GM12878 (cell line): ENCODE measurements around the gene DOCK1. TPM values are rescaled to one million over a fixed set of nuclear protein-coding genes. Genes with fewer than 3 reads are reported as not detected.

ENCODE experiments used
- ATAC-seq: fragments of 200-7000 bp; cut with Tn5 transposase; 3 replicates; pipeline ENCODE4 v1.9.1; 2020; ENCODE audit warnings: mild to moderate bottlenecking, moderate library complexity
- BruUV-seq: library from RNA; stranded (reverse); fragments of 400-500 nt; replicated peaks from 2 replicates; lab custom pipeline; 2021; lab: Mats Ljungman, UMichigan
- CTCF ChIA-PET: fragments of 300-600 bp; sonication (Branson Sonifier 250); formaldehyde crosslinking; extraction: SDS; loops from one replicate; lab custom pipeline; 2021; ENCODE audit warnings: inconsistent platforms; lab: Yijun Ruan, JAX
- POLR2A ChIA-PET: fragments of 350-600 bp; formaldehyde crosslinking; extraction: SDS; loops from one replicate; lab custom pipeline; 2021; ENCODE audit warnings: inconsistent platforms; lab: Charles Lee
- RAD21 ChIA-PET: fragments of 300-600 bp; sonication (Branson Sonifier 250); formaldehyde crosslinking; loops from one replicate; lab custom pipeline; 2023; ENCODE audit warnings: antibody characterized with exemption; ENCODE audit not compliant: unreplicated experiment; lab: Charles Lee
- SMC1A ChIA-PET: fragments of 300-600 bp; sonication (Branson Sonifier 250); formaldehyde crosslinking; loops from one replicate; lab custom pipeline; 2023; ENCODE audit not compliant: unreplicated experiment, uncharacterized antibody; lab: Charles Lee
- DNase-seq: peaks from one replicate; pipeline ENCODE4 v3.0.0-alpha.2; 2011; ENCODE audit warnings: low read depth, low spot score
- FAIRE-seq: peaks from 3 replicates; lab custom pipeline; 2011; peaks lifted over from hg19 to GRCh38; lab: Jason Lieb, UNC
- H2AFZ ChIP-seq: 2 replicates; pipeline ENCODE4 v1.6.0; 2011; ENCODE audit warnings: low read depth, low read length, control low read depth; ENCODE audit not compliant: control insufficient read depth
- H3K27ac ChIP-seq: 2 replicates; pipeline ENCODE4 v1.5.1; 2011; ENCODE audit warnings: control low read depth; ENCODE audit not compliant: control insufficient read depth, insufficient read depth
- H3K27me3 ChIP-seq, 2 experiments: replicated peaks in 1 of 2; 2 replicates each; pipeline versions ENCODE4 v1.6.0 to v1.6.1; 2011; ENCODE audit warnings: low read length in 1 of 2; ENCODE audit not compliant: control insufficient read depth in 2 of 2, insufficient read depth in 2 of 2
- H3K36me3 ChIP-seq, 2 experiments: 2 replicates each; pipeline ENCODE4 v1.5.1; 2011; ENCODE audit warnings: low read length in 1 of 2; ENCODE audit not compliant: control insufficient read depth in 2 of 2, insufficient read depth in 2 of 2
- H3K4me1 ChIP-seq: 2 replicates; pipeline ENCODE4 v1.6.1; 2011; ENCODE audit warnings: mild to moderate bottlenecking, low read length, moderate library complexity, mixed read lengths; ENCODE audit not compliant: control insufficient read depth, insufficient read depth
- H3K4me2 ChIP-seq: 2 replicates; pipeline ENCODE4 v1.6.0; 2011; ENCODE audit warnings: control low read depth; ENCODE audit not compliant: control insufficient read depth, insufficient read depth
- H3K4me3 ChIP-seq: fragments of 200-600 bp; sonication (generic); 2 replicates; pipeline ENCODE4 v1.5.1; 2016
- H3K79me2 ChIP-seq: 2 replicates; pipeline ENCODE4 v1.6.0; 2011; ENCODE audit warnings: low read length; ENCODE audit not compliant: control insufficient read depth, insufficient read depth
- H3K9ac ChIP-seq: 2 replicates; pipeline ENCODE4 v1.8.0; 2011; ENCODE audit warnings: low read length, control low read depth, mixed read lengths; ENCODE audit not compliant: control insufficient read depth, insufficient read depth
- H3K9me3 ChIP-seq: replicated peaks from 3 replicates; pipeline ENCODE4 v1.5.1; 2011; ENCODE audit warnings: mild to moderate bottlenecking, low read length; ENCODE audit not compliant: control insufficient read depth, insufficient read depth
- H4K20me1 ChIP-seq: 2 replicates; pipeline ENCODE4 v1.6.0; 2011; ENCODE audit not compliant: control insufficient read depth, insufficient read depth
- BCL11A ChIP-seq: IDR thresholded peaks from 2 replicates; pipeline ENCODE4 v1.6.1; 2011; ENCODE audit warnings: low read depth, low read length
- E4F1 ChIP-seq: fragments of 450-650 bp; IDR thresholded peaks from 2 replicates; pipeline ENCODE4 v1.6.1; 2018; ENCODE audit warnings: borderline replicate concordance, mild to moderate bottlenecking; ENCODE audit not compliant: partially characterized antibody
- EED ChIP-seq: sonication (generic); IDR thresholded peaks from 2 replicates; pipeline ENCODE4 v1.6.1; 2016; ENCODE audit warnings: antibody characterized with exemption, low read depth
- ELK1 ChIP-seq: IDR thresholded peaks from 2 replicates; pipeline ENCODE4 v1.6.1; 2012; ENCODE audit warnings: low read depth, low read length, improper control_type of control experiment
- ESRRA ChIP-seq: IDR thresholded peaks from 2 replicates; pipeline ENCODE4 v1.6.1; 2012; ENCODE audit warnings: mild to moderate bottlenecking, low read length, improper control_type of control experiment
- ETV6 ChIP-seq, 2 experiments: fragments of 450-650 bp in 1 of 2; IDR thresholded peaks in 1 of 2; conservative IDR thresholded peaks in 1 of 2; 2 replicates each; pipeline ENCODE4 v1.6.1; 2014; ENCODE audit warnings: antibody characterized with exemption in 1 of 2, borderline replicate concordance in 1 of 2, low read depth in 1 of 2, mild to moderate bottlenecking in 1 of 2, moderate library complexity in 1 of 2
- GATAD2B ChIP-seq: fragments of 450-650 bp; conservative IDR thresholded peaks from 2 replicates; pipeline ENCODE4 v1.6.1; 2017; ENCODE audit warnings: low read depth, mild to moderate bottlenecking, moderate library complexity
- HDAC2 ChIP-seq: fragments of 200-600 bp; sonication (generic); IDR thresholded peaks from 2 replicates; pipeline ENCODE4 v1.6.1; 2017
- KDM1A ChIP-seq: fragments of 200-600 bp; sonication (generic); IDR thresholded peaks from 2 replicates; pipeline ENCODE4 v1.6.1; 2016; ENCODE audit warnings: borderline replicate concordance
- MEF2B ChIP-seq: fragments of 450-650 bp; IDR thresholded peaks from 2 replicates; pipeline ENCODE4 v1.6.1; 2018; ENCODE audit warnings: mild to moderate bottlenecking, moderate library complexity; ENCODE audit not compliant: partially characterized antibody, poor library complexity, severe bottlenecking
- NBN ChIP-seq: fragments of 450-650 bp; IDR thresholded peaks from 2 replicates; pipeline ENCODE4 v1.6.1; 2016
- PAX8 ChIP-seq: fragments of 450-650 bp; IDR thresholded peaks from 2 replicates; pipeline ENCODE4 v1.6.1; 2017; ENCODE audit warnings: mild to moderate bottlenecking, moderate library complexity
- POLR2AphosphoS2 ChIP-seq: IDR thresholded peaks from 2 replicates; pipeline ENCODE4 v1.6.1; 2011; ENCODE audit warnings: low read depth, mild to moderate bottlenecking, low read length, improper control_type of control experiment, moderate library complexity
- SP1 ChIP-seq: IDR thresholded peaks from one replicate; pipeline ENCODE4 v1.6.1; 2011; ENCODE audit warnings: low read depth, low read length
- SUZ12 ChIP-seq: fragments of 200-600 bp; sonication (generic); IDR thresholded peaks from one replicate; pipeline ENCODE4 v1.6.1; 2018; ENCODE audit warnings: antibody characterized with exemption, mild to moderate bottlenecking; ENCODE audit not compliant: unreplicated experiment
- WGBS: methylation state at CpG from one replicate; pipeline ENCODE4 v1.1.6; 2016; ENCODE audit warnings: low lambda C conversion rate; ENCODE audit not compliant: insufficient replicate concordance, insufficient coverage; ENCODE audit errors: missing lambda C conversion rate; 5-methylcytosine and 5-hydroxymethylcytosine counted together
- in situ Hi-C: fragments of 300-500 bp; cut with MboI; formaldehyde crosslinking; loops from 9 replicates; pipeline ENCODE4 v1.14.3; 2018; ENCODE audit warnings: mixed read lengths
- intact Hi-C: fragments of 100-400 bp; cut with micrococcal nuclease; formaldehyde crosslinking; loops from one replicate; pipeline ENCODE4 v1.14.2; 2022; ENCODE audit not compliant: unreplicated experiment
- polyA plus RNA-seq, 11 experiments: library from polyadenylated mRNA; depleted of rRNA in 4 of 11; unstranded in 6 of 11; stranded (reverse) in 5 of 11; fragments of >200 nt; fragmentation: Nextera tagmentation in 4 of 11; fragmentation: Illumina TruSeq in 1 of 11; extraction: Ambion mirVana in 4 of 11; extraction: Trizol in 1 of 11; gene quantifications; 1 replicate in 1 of 11; 2 replicates in 10 of 11; pipeline versions ENCODE4 v1.2.1 to v1.2.3, GENCODE V29; 2011 to 2016; ENCODE audit warnings: inconsistent platforms in 2 of 11, missing spikeins in 2 of 11, low read depth in 1 of 11
- total RNA-seq, 4 experiments: library from RNA; depleted of rRNA in 3 of 4; stranded (reverse); fragments of >200 nt in 3 of 4; fragmentation: Illumina TruSeq in 1 of 4; extraction: Trizol in 1 of 4; gene quantifications; 2 replicates each; pipeline versions ENCODE4 v1.2.1 to v1.2.3, GENCODE V29; 2013 to 2021
- TF ChIP-seq, protein P1 (sequence below): fragments of 450-650 bp; formaldehyde crosslinking; IDR thresholded peaks from 2 replicates; pipeline ENCODE4 v1.4.0; 2022; ENCODE audit warnings: mild to moderate bottlenecking, moderate library complexity
- TF ChIP-seq, protein P2 (sequence below): IDR thresholded peaks from 2 replicates; pipeline ENCODE4 v1.6.1; 2012; ENCODE audit warnings: low read depth, low read length, improper control_type of control experiment

Gene DOCK1
- total and polyA plus RNA-seq, 10 of the 15 experiments (the other 5 are each of a cell fraction or from before 2014, with no cell fraction given) = 0.05 to 0.18 TPM; not detected in 8

GRCh38 chr10:127375461-127375860 is 470.2 kb downstream of the DOCK1 start:
- intact Hi-C loops (no loop called here), in situ Hi-C loops (no loop called here)
- Histone ChIP-seq H3K27ac (no peak overlapping the region), H3K4me3 (no peak overlapping the region; the same call in 1 of the 2 replicates), H3K79me2 (no peaks in the 10 kb centered on the region), H4K20me1 (no peaks in the 10 kb centered on the region), H3K4me1 (no peaks in the 10 kb centered on the region), H3K36me3 (no peaks in the 10 kb centered on the region), H3K4me2 (no peak overlapping the region), H2AFZ (no peak overlapping the region), H3K9ac (no peak overlapping the region), H3K9me3 (no peaks in the 10 kb centered on the region), H3K27me3 (no peaks in the 10 kb centered on the region)
- POLR2A ChIA-PET = no interaction called here
- TF ChIP-seq ETV6 (conservative IDR thresholded peaks at IDR 0.05 in 1 of 2, IDR thresholded peaks at IDR 0.05 in 1 of 2; ENCODE audit: borderline replicate concordance in 1 of 2, low read depth in 1 of 2) (no peak), PAX8 (no peak), KDM1A (no peak), SP1 (no peak), SUZ12 (no peak), GATAD2B (no peak), EED (no peak), BCL11A (no peak), NBN (no peak), MEF2B (no peak), POLR2AphosphoS2 (no peak), ELK1 (no peak), E4F1 (no peak), ESRRA (no peak), HDAC2 (no peak)
- TF ChIP-seq, protein P1, sequence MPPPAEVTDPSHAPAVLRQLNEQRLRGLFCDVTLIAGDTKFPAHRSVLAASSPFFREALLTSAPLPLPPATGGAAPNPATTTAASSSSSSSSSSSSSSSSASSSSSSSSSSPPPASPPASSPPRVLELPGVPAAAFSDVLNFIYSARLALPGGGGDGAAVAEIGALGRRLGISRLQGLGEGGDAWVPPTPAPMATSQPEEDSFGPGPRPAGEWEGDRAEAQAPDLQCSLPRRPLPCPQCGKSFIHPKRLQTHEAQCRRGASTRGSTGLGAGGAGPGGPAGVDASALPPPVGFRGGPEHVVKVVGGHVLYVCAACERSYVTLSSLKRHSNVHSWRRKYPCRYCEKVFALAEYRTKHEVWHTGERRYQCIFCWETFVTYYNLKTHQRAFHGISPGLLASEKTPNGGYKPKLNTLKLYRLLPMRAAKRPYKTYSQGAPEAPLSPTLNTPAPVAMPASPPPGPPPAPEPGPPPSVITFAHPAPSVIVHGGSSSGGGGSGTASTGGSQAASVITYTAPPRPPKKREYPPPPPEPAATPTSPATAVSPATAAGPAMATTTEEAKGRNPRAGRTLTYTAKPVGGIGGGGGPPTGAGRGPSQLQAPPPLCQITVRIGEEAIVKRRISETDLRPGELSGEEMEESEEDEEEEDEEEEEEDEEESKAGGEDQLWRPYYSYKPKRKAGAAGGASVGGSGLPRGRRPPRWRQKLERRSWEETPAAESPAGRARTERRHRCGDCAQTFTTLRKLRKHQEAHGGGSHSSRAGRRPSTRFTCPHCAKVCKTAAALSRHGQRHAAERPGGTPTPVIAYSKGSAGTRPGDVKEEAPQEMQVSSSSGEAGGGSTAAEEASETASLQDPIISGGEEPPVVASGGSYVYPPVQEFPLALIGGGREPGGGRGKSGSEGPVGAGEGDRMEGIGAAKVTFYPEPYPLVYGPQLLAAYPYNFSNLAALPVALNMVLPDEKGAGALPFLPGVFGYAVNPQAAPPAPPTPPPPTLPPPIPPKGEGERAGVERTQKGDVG (CRISPR knock-in tag) = no peak
- TF ChIP-seq, protein P2, sequence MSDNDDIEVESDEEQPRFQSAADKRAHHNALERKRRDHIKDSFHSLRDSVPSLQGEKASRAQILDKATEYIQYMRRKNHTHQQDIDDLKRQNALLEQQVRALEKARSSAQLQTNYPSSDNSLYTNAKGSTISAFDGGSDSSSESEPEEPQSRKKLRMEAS = no peak
- SMC1A ChIA-PET = no interaction called here
- 15% methylated on average over 3 of the region's 3 CpGs for WGBS
- ATAC-seq (no peak), FAIRE-seq (no peak), DNase-seq (no peak)
- RAD21 ChIA-PET = no interaction called here
- no TSS peak for BruUV-seq
- CTCF ChIA-PET = interaction anchor here (1.1 kb wide), 1 partner anchor 14 kb away, joined by 3 read pairs; no protein-coding TSS in a partner anchor
